GM19324 (cell line): ENCODE data around the gene CDKL5.

ENCODE experiments used
- ATAC-seq: cut with Tn5 transposase; IDR thresholded peaks from one replicate; pipeline ENCODE4 v1.9.1; 2021; ENCODE audit warnings: mild to moderate bottlenecking, moderate library complexity; ENCODE audit not compliant: unreplicated experiment, low FRiP score

The CDKL5 gene

GRCh38 chrX:18455384-18455783 is 30.0 kb downstream of the CDKL5 start:
- no peak for ATAC-seq

GRCh38 chrX:18457000-18457399 is 31.6 kb downstream of the CDKL5 start:
- ATAC-seq: no peak

GRCh38 chrX:18461431-18461830 is 36.0 kb downstream of the CDKL5 start:
- ATAC-seq: no peak

- no peak for ATAC-seq
Measured at GRCh38 chrX:18464499-18464898, 39.1 kb downstream of the CDKL5 start.

- no peak for ATAC-seq
Measured at GRCh38 chrX:18465051-18465450, 39.6 kb downstream of the CDKL5 start.

- ATAC-seq: no peak
Measured at GRCh38 chrX:18468599-18468998, 43.2 kb downstream of the CDKL5 start.

- ATAC-seq: no peak
Measured at GRCh38 chrX:18471296-18471695, 45.9 kb downstream of the CDKL5 start.

- ATAC-seq: no peak
Measured at GRCh38 chrX:18490806-18491555, 65.6 kb downstream of the CDKL5 start.

GRCh38 chrX:18491587-18492340 is 66.4 kb downstream of the CDKL5 start:
- ATAC-seq: no peak

GRCh38 chrX:18534949-18535348 is 109.5 kb downstream of the CDKL5 start:
- ATAC-seq: no peak

- ATAC-seq: no peak
Measured at GRCh38 chrX:18537068-18537467, 111.7 kb downstream of the CDKL5 start.

GRCh38 chrX:18537524-18537923 is 112.1 kb downstream of the CDKL5 start:
- no peak for ATAC-seq

GRCh38 chrX:18542131-18542530 is 116.7 kb downstream of the CDKL5 start:
- no peak for ATAC-seq

- ATAC-seq: no peak
Measured at GRCh38 chrX:18542905-18543304, 117.5 kb downstream of the CDKL5 start.

GRCh38 chrX:18543738-18544137 is 118.3 kb downstream of the CDKL5 start:
- ATAC-seq: no peak

GRCh38 chrX:18545771-18546170 is 120.4 kb downstream of the CDKL5 start:
- ATAC-seq: no peak

- ATAC-seq: no peak
Measured at GRCh38 chrX:18548996-18549395, 123.6 kb downstream of the CDKL5 start.

- ATAC-seq: no peak
Measured at GRCh38 chrX:18549643-18550042, 124.2 kb downstream of the CDKL5 start.

- ATAC-seq: no peak
Measured at GRCh38 chrX:18557879-18558278, 132.5 kb downstream of the CDKL5 start.

- no peak for ATAC-seq
Measured at GRCh38 chrX:18558799-18559198, 133.4 kb downstream of the CDKL5 start.

- no peak for ATAC-seq
Measured at GRCh38 chrX:18561020-18561419, 135.6 kb downstream of the CDKL5 start.

- no peak for ATAC-seq
Measured at GRCh38 chrX:18565727-18566126, 140.3 kb downstream of the CDKL5 start.
